ENCODE results near the gene MINDY2.
A peak's percentile ranks its signal among the peaks of the same experiment; 100 is the strongest.

Gene MINDY2

GRCh38 chr15:58867926-58868325 is 96.8 kb downstream of the MINDY2 start:
- TF ChIP-seq CTCF (IDR thresholded peaks at IDR 0.05; ENCODE audit: insufficient read depth, low read depth, low read length, missing control alignments): no peak
- no peak for DNase-seq (ENCODE audit: low read depth)
- no peak overlapping the region for H3K4me3 ChIP-seq (ENCODE audit: low read length)

GRCh38 chr15:58870451-58870850 is 99.3 kb downstream of the MINDY2 start:
- TF ChIP-seq CTCF (IDR thresholded peaks at IDR 0.05; ENCODE audit: insufficient read depth, low read depth, low read length, missing control alignments): no peak
- no peak overlapping the region for H3K4me3 ChIP-seq (ENCODE audit: low read length)
- DNase-seq (ENCODE audit: low read depth): peak; percentile 51

- no peak for TF ChIP-seq CTCF (IDR thresholded peaks at IDR 0.05; ENCODE audit: insufficient read depth, low read depth, low read length, missing control alignments)
Measured at GRCh38 chr15:58873267-58873666, 102.2 kb downstream of the MINDY2 start.

GRCh38 chr15:58875343-58875742 is 104.2 kb downstream of the MINDY2 start:
- DNase-seq (ENCODE audit: low read depth): peak; percentile 80
- no peak for TF ChIP-seq CTCF (IDR thresholded peaks at IDR 0.05; ENCODE audit: insufficient read depth, low read depth, low read length, missing control alignments)

More at GRCh38 chr15:58873267-58873666, 102.2 kb downstream of the MINDY2 start:
- DNase-seq (ENCODE audit: low read depth): peak; percentile 21
- H3K4me3 ChIP-seq (ENCODE audit: low read length): no peak overlapping the region

GRCh38 chr15:58876306-58877106 is 105.4 kb downstream of the MINDY2 start:
- no peak for DNase-seq (ENCODE audit: low read depth)
- no peak for TF ChIP-seq CTCF (IDR thresholded peaks at IDR 0.05; ENCODE audit: insufficient read depth, low read depth, low read length, missing control alignments)
- no peak overlapping the region for H3K4me3 ChIP-seq (ENCODE audit: low read length)

More at GRCh38 chr15:58875343-58875742, 104.2 kb downstream of the MINDY2 start:
- H3K4me3 ChIP-seq (ENCODE audit: low read length): no peak overlapping the region

- no peak for TF ChIP-seq CTCF (IDR thresholded peaks at IDR 0.05; ENCODE audit: insufficient read depth, low read depth, low read length, missing control alignments)
- no peak overlapping the region for H3K4me3 ChIP-seq (ENCODE audit: low read length)
- DNase-seq (ENCODE audit: low read depth): no peak
Measured at GRCh38 chr15:58877999-58878825, 107.1 kb downstream of the MINDY2 start.
